OCI-LY3 (cell line): Measurements from ENCODE around the gene SHE.

ENCODE experiments used
- H2AFZ ChIP-seq: fragments of 200-600, 300-600 bp; shearing (Covaris generic); 2 replicates; pipeline ENCODE4 v1.6.0; 2014; ENCODE audit warnings: antibody characterized with exemption, low read depth, low read length
- H3K27ac ChIP-seq: fragments of 200-600, 300-600 bp; sonication (generic); 2 replicates; pipeline ENCODE4 v1.5.1; 2014; ENCODE audit warnings: mild to moderate bottlenecking, low read length, moderate library complexity, mixed read lengths
- H3K27me3 ChIP-seq: fragments of 200-600, 300-600 bp; sonication (generic); 2 replicates; pipeline ENCODE4 v1.6.1; 2014; ENCODE audit warnings: low read depth, low read length, mixed read lengths
- H3K36me3 ChIP-seq: fragments of 200-600, 300-600 bp; sonication (generic); replicated peaks from 2 replicates; pipeline ENCODE3; 2014; ENCODE audit warnings: low read depth, low read length, mixed read lengths
- H3K4me1 ChIP-seq: fragments of 300-600, 200-600 bp; sonication (generic); 2 replicates; pipeline ENCODE4 v1.6.1; 2014; ENCODE audit warnings: low read length, mixed read lengths
- H3K4me2 ChIP-seq: fragments of 200-600, 300-600 bp; sonication (generic); 2 replicates; pipeline ENCODE4 v1.6.1; 2014; ENCODE audit warnings: low read length, mixed read lengths
- H3K4me3 ChIP-seq: fragments of 300-600, 200-600 bp; sonication (generic); 2 replicates; pipeline ENCODE4 v1.5.1; 2014; ENCODE audit warnings: antibody characterized with exemption, mild to moderate bottlenecking, low read length, moderate library complexity
- H3K79me2 ChIP-seq: fragments of 300-600, 200-600 bp; shearing (Covaris generic); 2 replicates; pipeline ENCODE4 v1.6.1; 2014; ENCODE audit warnings: mild to moderate bottlenecking, low read length, mixed read lengths
- H3K9ac ChIP-seq: fragments of 300-600, 200-600 bp; shearing (Covaris generic); 2 replicates; pipeline ENCODE4 v1.6.0; 2014; ENCODE audit warnings: mild to moderate bottlenecking, low read length, moderate library complexity
- H3K9me3 ChIP-seq: fragments of 200-600, 300-600 bp; shearing (Covaris generic); 2 replicates; pipeline ENCODE4 v1.6.1; 2014; ENCODE audit warnings: low read length, mixed read lengths; ENCODE audit not compliant: insufficient read depth
- H4K20me1 ChIP-seq: fragments of 200-600, 300-600 bp; sonication (generic); 2 replicates; pipeline ENCODE4 v1.6.1; 2016; ENCODE audit warnings: low read length, mixed read lengths; ENCODE audit not compliant: insufficient read depth
- EZH2phosphoT487 ChIP-seq: fragments of 200-600 bp; shearing (Covaris generic); IDR thresholded peaks from 2 replicates; pipeline ENCODE4 v1.6.1; 2018; ENCODE audit warnings: antibody characterized with exemption, mixed run types, low read depth
- TF ChIP-seq, protein P1 (sequence below): fragments of 200-600, 300-600 bp; sonication (generic); IDR thresholded peaks from 2 replicates; pipeline ENCODE4 v1.5.1; 2014; ENCODE audit warnings: antibody characterized with exemption, low read length, low read depth

Gene SHE

DNA sequence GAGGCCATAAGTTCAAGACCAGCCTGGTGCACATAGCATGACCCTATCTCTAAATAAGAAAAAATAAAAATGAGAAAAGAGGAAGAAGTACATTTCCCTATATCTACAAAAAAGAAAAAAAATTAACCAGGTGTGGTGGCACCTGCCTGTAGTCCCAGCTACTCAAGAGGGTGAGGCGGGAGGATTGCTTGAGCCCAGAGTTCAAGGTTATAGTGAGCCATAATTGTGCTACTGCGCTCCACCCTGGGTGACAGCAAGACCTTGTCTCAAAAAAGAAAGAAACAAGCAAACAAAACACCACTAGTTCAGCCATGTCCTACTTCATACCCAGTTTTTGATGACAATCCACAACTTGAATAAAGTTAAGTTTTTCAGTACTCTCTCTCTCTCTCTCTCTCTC is 30.9 kb downstream of the SHE start:
- Histone ChIP-seq H3K79me2 (no peaks in the 10 kb centered on the region), H3K27me3 (no peaks in the 10 kb centered on the region), H2AFZ (no peak overlapping the region), H3K36me3 (no peaks in the 10 kb centered on the region), H3K4me2 (no peak overlapping the region), H3K27ac (no peak overlapping the region), H4K20me1 (no peaks in the 10 kb centered on the region), H3K9me3 (no peaks in the 10 kb centered on the region), H3K4me3 (no peak overlapping the region), H3K4me1 (peaks cover 9% of the 10 kb centered on the region), H3K9ac (no peak overlapping the region)
- no peak for TF ChIP-seq EZH2phosphoT487
- TF ChIP-seq, protein P1, sequence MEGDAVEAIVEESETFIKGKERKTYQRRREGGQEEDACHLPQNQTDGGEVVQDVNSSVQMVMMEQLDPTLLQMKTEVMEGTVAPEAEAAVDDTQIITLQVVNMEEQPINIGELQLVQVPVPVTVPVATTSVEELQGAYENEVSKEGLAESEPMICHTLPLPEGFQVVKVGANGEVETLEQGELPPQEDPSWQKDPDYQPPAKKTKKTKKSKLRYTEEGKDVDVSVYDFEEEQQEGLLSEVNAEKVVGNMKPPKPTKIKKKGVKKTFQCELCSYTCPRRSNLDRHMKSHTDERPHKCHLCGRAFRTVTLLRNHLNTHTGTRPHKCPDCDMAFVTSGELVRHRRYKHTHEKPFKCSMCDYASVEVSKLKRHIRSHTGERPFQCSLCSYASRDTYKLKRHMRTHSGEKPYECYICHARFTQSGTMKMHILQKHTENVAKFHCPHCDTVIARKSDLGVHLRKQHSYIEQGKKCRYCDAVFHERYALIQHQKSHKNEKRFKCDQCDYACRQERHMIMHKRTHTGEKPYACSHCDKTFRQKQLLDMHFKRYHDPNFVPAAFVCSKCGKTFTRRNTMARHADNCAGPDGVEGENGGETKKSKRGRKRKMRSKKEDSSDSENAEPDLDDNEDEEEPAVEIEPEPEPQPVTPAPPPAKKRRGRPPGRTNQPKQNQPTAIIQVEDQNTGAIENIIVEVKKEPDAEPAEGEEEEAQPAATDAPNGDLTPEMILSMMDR: no peak

DNA sequence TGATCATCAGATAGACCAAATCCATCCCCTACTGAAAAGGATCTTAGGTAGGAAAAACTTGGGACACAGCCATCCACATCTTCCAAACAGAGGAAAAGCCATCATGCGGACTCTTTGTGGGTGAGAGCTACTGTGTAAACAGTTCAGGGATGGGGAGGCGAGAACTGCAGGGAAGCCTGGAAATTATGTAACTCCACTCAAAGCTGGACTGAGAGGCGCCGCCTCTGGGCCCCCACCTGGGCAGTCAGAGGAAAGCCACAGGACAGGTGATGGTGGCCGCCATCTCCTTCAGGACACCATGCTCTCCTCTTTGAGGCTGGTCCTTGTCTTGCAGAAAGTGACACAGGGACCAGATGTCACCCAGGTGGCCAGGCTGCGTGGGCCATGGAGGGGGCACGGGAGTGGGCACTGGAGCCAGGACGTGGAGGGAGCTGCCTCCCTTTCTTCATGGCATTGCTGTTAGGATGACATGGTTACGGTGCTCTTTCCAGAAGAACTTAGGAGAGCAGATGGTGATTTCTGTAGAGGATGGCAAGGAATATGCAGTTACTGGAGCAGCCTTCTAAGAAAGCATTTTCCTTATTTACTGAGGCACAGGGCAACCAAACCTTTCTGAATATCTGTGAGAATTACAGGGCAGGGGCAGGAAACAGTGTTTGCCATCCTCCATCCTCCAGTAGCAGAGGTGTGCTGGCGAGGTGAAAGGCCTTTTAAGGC is 32.2 kb downstream of the SHE start:
- Histone ChIP-seq H3K27ac (no peak overlapping the region), H3K79me2 (no peaks in the 10 kb centered on the region), H4K20me1 (no peaks in the 10 kb centered on the region), H3K36me3 (peaks cover 4% of the 10 kb centered on the region), H2AFZ (no peak overlapping the region), H3K4me2 (no peak overlapping the region), H3K4me1 (peaks cover 14% of the 10 kb centered on the region), H3K4me3 (no peak overlapping the region), H3K9me3 (no peaks in the 10 kb centered on the region), H3K27me3 (no peaks in the 10 kb centered on the region), H3K9ac (no peak overlapping the region)
- TF ChIP-seq, protein P1: no peak
- no peak for TF ChIP-seq EZH2phosphoT487

DNA sequence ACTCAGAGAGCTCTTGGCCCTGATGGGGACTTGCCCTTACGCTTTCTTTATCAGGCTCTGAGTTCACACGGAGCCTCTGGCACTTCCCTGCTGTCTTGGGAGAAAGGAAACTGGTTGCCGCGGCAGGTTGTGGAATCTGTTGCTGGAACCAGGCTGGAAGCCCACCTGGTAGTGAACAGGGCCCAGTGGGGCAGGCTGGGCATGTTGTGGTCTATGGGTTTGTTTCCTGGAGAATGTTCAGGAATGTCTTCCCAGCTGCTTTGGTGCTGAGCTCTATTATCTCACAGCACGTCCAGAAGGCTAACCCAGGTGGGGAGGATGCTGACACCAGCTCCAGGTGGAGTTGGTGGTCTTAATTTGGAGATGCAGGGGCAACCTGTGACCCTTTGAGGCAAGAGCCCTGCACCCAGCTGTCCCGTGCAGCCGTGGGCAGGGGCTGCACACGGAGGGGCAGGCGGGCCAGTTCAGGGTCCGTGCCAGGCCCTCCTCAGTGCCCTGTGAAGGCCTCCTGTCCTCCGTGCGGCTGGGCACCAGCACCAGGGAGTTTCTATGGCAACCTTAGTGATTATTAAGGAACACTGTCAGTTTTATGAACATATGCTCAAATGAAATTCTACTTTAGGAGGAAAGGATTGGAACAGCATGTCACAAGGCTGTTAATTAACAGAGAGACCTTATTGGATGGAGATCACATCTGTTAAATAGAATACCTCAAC is 33.5 kb downstream of the SHE start:
- no peaks in the 10 kb centered on the region for H4K20me1 ChIP-seq
- H3K4me2 ChIP-seq: no peak overlapping the region
- H3K27me3 ChIP-seq: no peaks in the 10 kb centered on the region
- TF ChIP-seq EZH2phosphoT487: no peak
- TF ChIP-seq, protein P1: no peak
- no peak overlapping the region for H3K27ac ChIP-seq
- H3K9me3 ChIP-seq: no peaks in the 10 kb centered on the region
- no peak overlapping the region for H3K9ac ChIP-seq
- no peak overlapping the region for H2AFZ ChIP-seq
- H3K79me2 ChIP-seq: no peaks in the 10 kb centered on the region
- peaks cover 4% of the 10 kb centered on the region for H3K36me3 ChIP-seq
- peaks cover 14% of the 10 kb centered on the region for H3K4me1 ChIP-seq
- no peak overlapping the region for H3K4me3 ChIP-seq

DNA sequence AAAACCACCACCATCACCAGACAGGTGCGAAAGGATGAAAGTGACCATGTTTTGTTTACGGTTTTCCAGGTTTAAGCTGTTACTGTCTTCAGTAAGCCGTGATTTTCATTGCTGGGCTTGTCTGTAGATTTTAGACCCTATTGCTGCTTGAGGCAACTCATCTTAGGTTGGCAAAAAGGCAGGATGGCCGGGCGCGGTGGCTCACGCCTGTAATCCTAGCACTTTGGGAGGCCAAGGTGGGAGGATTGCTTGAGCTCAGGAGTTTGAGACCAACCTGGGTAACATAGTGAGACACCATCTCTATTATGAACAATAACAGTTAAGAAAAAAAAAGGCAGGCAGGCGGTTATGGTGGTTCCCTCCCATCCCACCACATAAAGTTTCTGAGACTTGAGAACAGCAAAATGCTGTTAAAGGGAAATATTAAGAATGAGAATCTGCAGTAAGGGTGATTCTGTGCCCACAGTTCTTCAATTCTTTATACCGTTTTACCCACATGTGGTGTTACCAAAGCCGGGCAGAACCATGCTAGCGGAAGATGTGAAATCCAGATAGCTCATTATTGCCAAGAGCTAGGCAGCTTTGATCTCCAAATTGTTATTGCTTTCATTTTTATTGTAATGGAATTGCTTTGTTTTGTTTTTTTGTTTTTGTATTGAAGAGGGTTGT is 34.6 kb downstream of the SHE start:
- Histone ChIP-seq H3K9ac (no peak overlapping the region), H3K4me1 (peaks cover 14% of the 10 kb centered on the region), H3K79me2 (no peaks in the 10 kb centered on the region), H4K20me1 (no peaks in the 10 kb centered on the region), H3K27me3 (no peaks in the 10 kb centered on the region), H3K27ac (no peak overlapping the region), H3K4me2 (no peak overlapping the region), H3K4me3 (no peak overlapping the region), H2AFZ (no peak overlapping the region), H3K36me3 (peaks cover 4% of the 10 kb centered on the region), H3K9me3 (no peaks in the 10 kb centered on the region)
- no peak for TF ChIP-seq EZH2phosphoT487
- TF ChIP-seq, protein P1: no peak
